Astrocyte (in vitro differentiated cells and primary cell): ENCODE data around the gene DNAAF3. TPM values are rescaled to one million over a fixed set of nuclear protein-coding genes. Genes with fewer than 3 reads are reported as not detected.

ENCODE experiments used
- DNase-seq: peaks from one replicate; pipeline ENCODE4 v3.0.0-alpha.2; 2010; ENCODE audit warnings: low read depth
- FAIRE-seq: peaks from 2 replicates; lab custom pipeline; 2011; peaks lifted over from hg19 to GRCh38; lab: Jason Lieb, UNC
- H2AFZ ChIP-seq: 2 replicates; pipeline ENCODE4 v1.6.0; 2012; ENCODE audit warnings: low read depth, low read length, inconsistent platforms
- H3K27ac ChIP-seq: 2 replicates; pipeline ENCODE4 v1.5.1; 2011; ENCODE audit warnings: low read depth, low read length, inconsistent platforms
- H3K27me3 ChIP-seq: 2 replicates; pipeline ENCODE4 v1.6.0; 2011; ENCODE audit warnings: low read length, inconsistent platforms; ENCODE audit not compliant: insufficient read depth
- H3K36me3 ChIP-seq: 2 replicates; pipeline ENCODE4 v1.5.1; 2011; ENCODE audit warnings: low read length, inconsistent platforms; ENCODE audit not compliant: insufficient read depth
- H3K4me1 ChIP-seq: 2 replicates; pipeline ENCODE4 v1.5.1; 2011; ENCODE audit warnings: low read length, inconsistent platforms; ENCODE audit not compliant: insufficient read depth
- H3K4me2 ChIP-seq: 2 replicates; pipeline ENCODE4 v1.6.0; 2012; ENCODE audit warnings: low read length, inconsistent platforms
- H3K4me3 ChIP-seq: 2 replicates; pipeline ENCODE4 v1.5.1; 2011; ENCODE audit warnings: low read depth, mild to moderate bottlenecking, low read length, inconsistent platforms; ENCODE audit not compliant: insufficient read depth
- H3K79me2 ChIP-seq: 2 replicates; pipeline ENCODE4 v1.6.0; 2012; ENCODE audit warnings: mild to moderate bottlenecking, low read length, inconsistent platforms; ENCODE audit not compliant: insufficient read depth
- H3K9ac ChIP-seq: 2 replicates; pipeline ENCODE4 v1.6.0; 2012; ENCODE audit warnings: mild to moderate bottlenecking, low read length, inconsistent platforms
- H3K9me3 ChIP-seq: 2 replicates; pipeline ENCODE4 v1.5.1; 2012; ENCODE audit warnings: low read depth, mild to moderate bottlenecking, low read length, inconsistent platforms; ENCODE audit not compliant: insufficient read depth
- H4K20me1 ChIP-seq: 2 replicates; pipeline ENCODE4 v1.6.0; 2012; ENCODE audit warnings: low read length, inconsistent platforms; ENCODE audit not compliant: insufficient read depth
- H3K27ac Mint-ChIP-seq: one replicate; pipeline ENCODE4 v1.8.0; 2021; ENCODE audit warnings: mild to moderate bottlenecking, mixed read lengths; ENCODE audit not compliant: unreplicated experiment
- H3K27me3 Mint-ChIP-seq: one replicate; pipeline ENCODE4 v1.8.0; 2021; ENCODE audit warnings: low read depth, mixed read lengths; ENCODE audit not compliant: unreplicated experiment
- H3K36me3 Mint-ChIP-seq: one replicate; pipeline ENCODE4 v1.8.0; 2021; ENCODE audit warnings: low read depth, mixed read lengths; ENCODE audit not compliant: unreplicated experiment
- H3K4me1 Mint-ChIP-seq: one replicate; pipeline ENCODE4 v1.8.0; 2021; ENCODE audit warnings: low read depth, mixed read lengths; ENCODE audit not compliant: unreplicated experiment
- H3K4me3 Mint-ChIP-seq: one replicate; pipeline ENCODE4 v1.8.0; 2021; ENCODE audit warnings: mild to moderate bottlenecking, moderate library complexity, mixed read lengths; ENCODE audit not compliant: unreplicated experiment
- H3K9me3 Mint-ChIP-seq: one replicate; pipeline ENCODE4 v1.8.0; 2021; ENCODE audit warnings: mild to moderate bottlenecking, mixed read lengths; ENCODE audit not compliant: unreplicated experiment
- CTCF ChIP-seq: IDR thresholded peaks from 2 replicates; pipeline ENCODE4 v1.5.1; 2011; ENCODE audit warnings: low read depth, mild to moderate bottlenecking, inconsistent platforms, low read length, moderate library complexity; ENCODE audit not compliant: insufficient read depth
- EZH2 ChIP-seq: IDR thresholded peaks from 2 replicates; pipeline ENCODE4 v1.6.1; 2012; ENCODE audit warnings: mild to moderate bottlenecking, low read length, inconsistent platforms; ENCODE audit not compliant: insufficient read depth
- total RNA-seq: library from RNA; stranded (reverse); gene quantifications from 2 replicates; pipeline ENCODE4 v1.2.1, GENCODE V29; 2021

Gene DNAAF3
- total RNA-seq, 1 donor from 2014 or later: 1.3 TPM

GRCh38 chr19:55161571-55162322, 4.7 kb downstream of the DNAAF3 start:
- Histone ChIP-seq H3K4me3 (no peak overlapping the region), H2AFZ (no peak overlapping the region), H3K27ac (no peak overlapping the region), H3K36me3 (no peaks in the 10 kb centered on the region), H3K27me3 (peaks cover 12% of the 10 kb centered on the region), H3K4me1 (peaks cover 7% of the 10 kb centered on the region), H3K79me2 (no peaks in the 10 kb centered on the region), H3K4me2 (no peak overlapping the region), H4K20me1 (no peaks in the 10 kb centered on the region), H3K9ac (no peak overlapping the region), H3K9me3 (no peaks in the 10 kb centered on the region)
- H3K27me3 Mint-ChIP-seq: peaks cover 26% of the 10 kb centered on the region
- H3K9me3 Mint-ChIP-seq: no peaks in the 10 kb centered on the region
- no peak overlapping the region for H3K27ac Mint-ChIP-seq
- no peak overlapping the region for H3K4me3 Mint-ChIP-seq
- DNase-seq (no peak), FAIRE-seq (no peak)
- peak; percentile 38 for TF ChIP-seq EZH2
- TF ChIP-seq CTCF: no peak
- H3K36me3 Mint-ChIP-seq: peaks cover 2% of the 10 kb centered on the region
- peaks cover 3% of the 10 kb centered on the region for H3K4me1 Mint-ChIP-seq

GRCh38 chr19:55160986-55161365, 5.4 kb downstream of the DNAAF3 start:
- H3K9ac ChIP-seq: no peak overlapping the region
- H3K4me2 ChIP-seq: no peak overlapping the region
- Mint-ChIP-seq H3K27me3 (peaks cover 30% of the 10 kb centered on the region), H3K4me1 (peaks cover 3% of the 10 kb centered on the region), H3K36me3 (peaks cover 2% of the 10 kb centered on the region), H3K9me3 (no peaks in the 10 kb centered on the region), H3K4me3 (no peak overlapping the region), H3K27ac (no peak overlapping the region)
- H3K27ac ChIP-seq: no peak overlapping the region
- no peak for FAIRE-seq
- peak; percentile 70 for TF ChIP-seq EZH2
- TF ChIP-seq CTCF: no peak
- no peak overlapping the region for H2AFZ ChIP-seq
- DNase-seq: no peak
- H4K20me1 ChIP-seq: no peaks in the 10 kb centered on the region
- no peaks in the 10 kb centered on the region for H3K79me2 ChIP-seq
- no peaks in the 10 kb centered on the region for H3K9me3 ChIP-seq
- no peak overlapping the region for H3K4me3 ChIP-seq
- peaks cover 6% of the 10 kb centered on the region for H3K4me1 ChIP-seq
- peaks cover 16% of the 10 kb centered on the region for H3K27me3 ChIP-seq
- H3K36me3 ChIP-seq: no peaks in the 10 kb centered on the region
